ENCODE results near the gene PRSS57.

DNA sequence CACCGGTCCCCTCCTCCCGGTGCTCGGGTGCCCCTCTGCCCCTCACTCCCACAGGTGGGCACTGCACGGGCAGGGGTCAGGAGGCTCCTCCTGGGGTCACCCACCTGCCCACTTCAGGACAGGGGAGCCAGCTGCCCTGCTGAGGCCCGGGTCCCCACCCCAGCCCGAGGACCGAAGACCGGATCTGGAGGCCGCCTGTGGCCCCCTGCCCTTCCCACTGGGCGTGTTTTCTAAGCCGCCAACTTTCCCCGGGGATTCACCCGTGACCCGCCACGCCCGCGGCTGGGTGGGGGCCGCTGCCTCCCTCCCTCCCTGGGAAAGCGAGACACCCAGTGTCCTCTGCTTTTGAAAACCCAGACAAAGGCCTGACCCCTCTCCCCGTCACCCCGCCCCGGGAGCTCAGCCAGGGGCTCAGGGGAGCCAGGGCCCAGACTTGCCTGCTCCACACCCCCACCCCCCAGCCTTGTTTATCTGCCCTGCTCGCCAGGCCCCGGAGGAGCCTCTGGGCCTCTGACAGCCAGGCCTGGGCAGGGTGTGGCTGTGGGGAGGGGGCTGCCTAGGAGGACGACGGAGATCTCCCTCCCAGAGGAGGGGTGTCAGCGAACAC, 14.8 kb upstream of the PRSS57 start:
- TF ChIP-seq POLR2AphosphoS5 (IDR thresholded peaks at IDR 0.05; ENCODE audit: low read depth, low read length), result no peak
- TF ChIP-seq, protein P1, sequence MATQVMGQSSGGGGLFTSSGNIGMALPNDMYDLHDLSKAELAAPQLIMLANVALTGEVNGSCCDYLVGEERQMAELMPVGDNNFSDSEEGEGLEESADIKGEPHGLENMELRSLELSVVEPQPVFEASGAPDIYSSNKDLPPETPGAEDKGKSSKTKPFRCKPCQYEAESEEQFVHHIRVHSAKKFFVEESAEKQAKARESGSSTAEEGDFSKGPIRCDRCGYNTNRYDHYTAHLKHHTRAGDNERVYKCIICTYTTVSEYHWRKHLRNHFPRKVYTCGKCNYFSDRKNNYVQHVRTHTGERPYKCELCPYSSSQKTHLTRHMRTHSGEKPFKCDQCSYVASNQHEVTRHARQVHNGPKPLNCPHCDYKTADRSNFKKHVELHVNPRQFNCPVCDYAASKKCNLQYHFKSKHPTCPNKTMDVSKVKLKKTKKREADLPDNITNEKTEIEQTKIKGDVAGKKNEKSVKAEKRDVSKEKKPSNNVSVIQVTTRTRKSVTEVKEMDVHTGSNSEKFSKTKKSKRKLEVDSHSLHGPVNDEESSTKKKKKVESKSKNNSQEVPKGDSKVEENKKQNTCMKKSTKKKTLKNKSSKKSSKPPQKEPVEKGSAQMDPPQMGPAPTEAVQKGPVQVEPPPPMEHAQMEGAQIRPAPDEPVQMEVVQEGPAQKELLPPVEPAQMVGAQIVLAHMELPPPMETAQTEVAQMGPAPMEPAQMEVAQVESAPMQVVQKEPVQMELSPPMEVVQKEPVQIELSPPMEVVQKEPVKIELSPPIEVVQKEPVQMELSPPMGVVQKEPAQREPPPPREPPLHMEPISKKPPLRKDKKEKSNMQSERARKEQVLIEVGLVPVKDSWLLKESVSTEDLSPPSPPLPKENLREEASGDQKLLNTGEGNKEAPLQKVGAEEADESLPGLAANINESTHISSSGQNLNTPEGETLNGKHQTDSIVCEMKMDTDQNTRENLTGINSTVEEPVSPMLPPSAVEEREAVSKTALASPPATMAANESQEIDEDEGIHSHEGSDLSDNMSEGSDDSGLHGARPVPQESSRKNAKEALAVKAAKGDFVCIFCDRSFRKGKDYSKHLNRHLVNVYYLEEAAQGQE (IDR thresholded peaks at IDR 0.05; ENCODE audit: insufficient read depth in 1 of 2, low read depth in 2 of 2, low read length in 1 of 2), result no peak

Data from Panc1 (cell line).